OCI-LY3 (cell line): ENCODE data around the gene TMEM98.
"Not testable (repeated sequence)": the region's sequence is repeated elsewhere in the genome, so short reads cannot be mapped to it uniquely, and the experiment has no call there.

ENCODE experiments used
- CTCF ChIP-seq: fragments of 200-600, 300-600 bp; sonication (generic); IDR thresholded peaks from 2 replicates; pipeline ENCODE4 v1.5.1; 2014; ENCODE audit warnings: antibody characterized with exemption, low read length, low read depth
- EZH2phosphoT487 ChIP-seq: fragments of 200-600 bp; shearing (Covaris generic); IDR thresholded peaks from 2 replicates; pipeline ENCODE4 v1.6.1; 2018; ENCODE audit warnings: antibody characterized with exemption, mixed run types, low read depth

- not testable (repeated sequence) for TF ChIP-seq CTCF, EZH2phosphoT487
Measured at GRCh38 chr17:32969231-32969630, 41.3 kb downstream of the TMEM98 start.
